ENCODE data around the gene AMH. TPM values are rescaled to one million over a fixed set of nuclear protein-coding genes. Genes with fewer than 3 reads are reported as not detected.

AMH gene
- total RNA-seq, 4 donors from 2014 or later = 0.50 to 3.7 (median 1.3) TPM

DNA sequence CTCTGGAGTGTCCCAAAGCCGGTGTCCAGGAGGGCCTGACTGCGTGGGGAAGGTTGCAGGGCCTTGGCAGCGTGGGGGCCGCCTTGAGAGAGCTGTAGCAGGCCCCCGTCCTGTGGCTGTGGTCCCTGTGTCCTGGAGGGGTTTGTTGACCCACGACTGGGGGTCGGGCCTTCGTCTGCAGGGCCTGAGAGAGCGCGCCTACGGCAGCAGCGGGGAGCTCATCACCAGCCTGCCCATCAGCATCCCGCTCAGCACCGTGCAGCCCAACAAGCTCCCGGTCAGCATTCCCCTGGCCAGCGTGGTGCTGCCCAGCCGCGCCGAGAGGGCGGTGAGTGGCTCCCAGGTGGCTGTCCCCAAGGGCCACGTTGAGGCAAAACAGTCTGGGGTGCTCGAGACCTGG is 31.5 kb upstream of the AMH start:
- DNase-seq (ENCODE audit: extremely low spot score) = no peak
- WGBS = 92% methylated on average over 9 of the region's 22 CpGs
- no peaks in the 10 kb centered on the region for H3K27me3 ChIP-seq
- H3K9me3 ChIP-seq = no peaks in the 10 kb centered on the region
- H3K4me1 ChIP-seq = peaks cover 0 to 13% (median 6%) of the 10 kb centered on the region in 4 donors
- H3K27ac ChIP-seq (replicated peaks in 1 of 4) = no peak overlapping the region
- no peak overlapping the region for H3K4me3 ChIP-seq
- TF ChIP-seq CTCF (IDR thresholded peaks at IDR 0.05) (no peak), POLR2A (IDR thresholded peaks at IDR 0.05; ENCODE audit: low read depth) (no peak), EP300 (IDR thresholded peaks at IDR 0.05) (no peak), POLR2AphosphoS5 (IDR thresholded peaks at IDR 0.05) (no peak)
- peaks cover 51 to 99% (median 97%) of the 10 kb centered on the region in 4 donors for H3K36me3 ChIP-seq
- intact Hi-C loops (cut with DNase I) = no loop called here

- peaks cover 37 to 99% (median 96%) of the 10 kb centered on the region in 4 donors for H3K36me3 ChIP-seq
- no peaks in the 10 kb centered on the region for H3K27me3 ChIP-seq
- H3K4me3 ChIP-seq = no peak overlapping the region
- H3K27ac ChIP-seq (replicated peaks in 1 of 4) = no peak overlapping the region
- DNase-seq (ENCODE audit: extremely low spot score) = no peak
- H3K4me1 ChIP-seq = peaks cover 0 to 13% (median 6%) of the 10 kb centered on the region in 4 donors
- TF ChIP-seq POLR2A (IDR thresholded peaks at IDR 0.05; ENCODE audit: low read depth) (no peak), EP300 (IDR thresholded peaks at IDR 0.05) (no peak), POLR2AphosphoS5 (IDR thresholded peaks at IDR 0.05) (no peak), CTCF (IDR thresholded peaks at IDR 0.05) (no peak)
- no peaks in the 10 kb centered on the region for H3K9me3 ChIP-seq
- WGBS = 98% methylated on average over 14 of the region's 21 CpGs
- intact Hi-C loops (cut with DNase I) = loop anchor here (5.0 kb wide), 1 partner anchor 62 kb away; no protein-coding TSS in a partner anchor
These were observed 29.4 kb upstream of the AMH start for GRCh38 chr19:2219726-2220125.

DNA sequence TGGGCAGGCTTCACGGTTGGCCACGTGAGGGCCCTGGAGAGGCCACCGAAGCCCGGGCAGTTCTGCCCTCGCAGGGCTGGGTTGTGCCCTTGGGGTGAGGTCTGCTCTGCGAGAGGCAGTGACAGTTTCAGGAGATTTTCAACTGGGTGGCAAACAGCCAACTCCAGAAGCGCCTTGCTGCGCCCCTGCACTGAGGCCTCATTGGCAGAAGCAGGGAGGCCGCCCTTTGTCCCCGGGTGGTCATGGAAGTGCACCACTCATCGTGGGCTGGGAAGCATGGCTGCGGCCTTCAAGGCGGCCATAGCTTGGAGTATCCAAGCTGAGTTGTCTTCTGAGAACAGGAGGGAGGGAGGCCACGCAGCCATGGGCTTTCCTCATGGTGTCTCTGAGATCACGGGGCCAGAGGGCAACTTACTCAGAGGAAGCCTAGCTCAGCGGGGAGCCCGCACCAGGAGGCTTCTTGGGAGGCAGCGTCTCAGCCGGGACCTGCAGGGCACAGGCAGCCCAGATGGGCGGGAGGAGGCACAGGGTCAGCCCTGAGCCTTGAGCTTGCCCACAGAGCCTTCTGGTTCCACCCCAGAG is 27.8 kb upstream of the AMH start:
- Histone ChIP-seq H3K9me3 (no peaks in the 10 kb centered on the region), H3K27me3 (no peaks in the 10 kb centered on the region), H3K27ac (replicated peaks in 1 of 4) (no peak overlapping the region), H3K4me3 (no peak overlapping the region), H3K4me1 (peaks cover 0 to 13% (median 6%) of the 10 kb centered on the region in 4 donors), H3K36me3 (peaks cover 42 to 99% (median 96%) of the 10 kb centered on the region in 4 donors)
- intact Hi-C loops (cut with DNase I) = loop anchor here (5.0 kb wide), 1 partner anchor 64 kb away; no protein-coding TSS in a partner anchor
- TF ChIP-seq POLR2A (IDR thresholded peaks at IDR 0.05; ENCODE audit: low read depth) = no peak
- TF ChIP-seq CTCF (IDR thresholded peaks at IDR 0.05) = no peak
- no peak for TF ChIP-seq POLR2AphosphoS5 (IDR thresholded peaks at IDR 0.05)
- no peak for TF ChIP-seq EP300 (IDR thresholded peaks at IDR 0.05)
- no peak for DNase-seq (ENCODE audit: extremely low spot score)
- 80% methylated on average over 8 of the region's 20 CpGs for WGBS

DNA sequence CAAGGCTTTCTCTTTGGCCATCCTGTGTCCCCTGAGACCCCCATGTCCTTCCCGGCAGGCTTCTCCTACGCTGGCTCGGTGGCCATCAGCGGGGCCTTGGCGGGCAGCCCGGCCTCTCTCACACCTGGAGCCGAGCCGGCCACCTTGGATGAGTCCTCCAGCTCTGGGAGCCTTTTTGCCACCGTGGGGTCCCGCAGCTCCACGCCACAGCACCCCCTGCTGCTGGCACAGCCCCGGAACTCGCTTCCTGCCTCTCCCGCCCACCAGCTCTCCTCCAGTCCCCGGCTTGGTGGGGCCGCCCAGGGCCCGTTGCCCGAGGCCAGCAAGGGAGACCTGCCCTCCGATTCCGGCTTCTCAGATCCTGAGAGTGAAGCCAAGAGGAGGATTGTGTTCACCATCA is 27.2 kb upstream of the AMH start:
- WGBS = 74% methylated on average over 16 of the region's 20 CpGs
- H3K27ac ChIP-seq (replicated peaks in 1 of 4) = no peak overlapping the region
- H3K4me1 ChIP-seq = peaks cover 0 to 13% (median 6%) of the 10 kb centered on the region in 4 donors
- H3K4me3 ChIP-seq = no peak overlapping the region
- peaks cover 42 to 99% (median 96%) of the 10 kb centered on the region in 4 donors for H3K36me3 ChIP-seq
- H3K27me3 ChIP-seq = no peaks in the 10 kb centered on the region
- no peaks in the 10 kb centered on the region for H3K9me3 ChIP-seq
- no peak for DNase-seq (ENCODE audit: extremely low spot score)
- TF ChIP-seq POLR2AphosphoS5 (IDR thresholded peaks at IDR 0.05) (no peak), CTCF (IDR thresholded peaks at IDR 0.05) (peak in 2 of 3 experiments; percentile 16 to 32)
- intact Hi-C loops (cut with DNase I) = loop anchor here (5.0 kb wide), 1 partner anchor 65 kb away; no protein-coding TSS in a partner anchor
